Putamen (tissue), 1 donor: ENCODE data around the gene SYNJ2.
"Not testable (repeated sequence)": the region's sequence is repeated elsewhere in the genome, so short reads cannot be mapped to it uniquely, and the experiment has no call there.

ENCODE experiments used
- DNase-seq: peaks from one replicate; pipeline ENCODE4 v3.0.0-alpha.2; 2016; ENCODE audit warnings: low spot score

SYNJ2 gene

DNA sequence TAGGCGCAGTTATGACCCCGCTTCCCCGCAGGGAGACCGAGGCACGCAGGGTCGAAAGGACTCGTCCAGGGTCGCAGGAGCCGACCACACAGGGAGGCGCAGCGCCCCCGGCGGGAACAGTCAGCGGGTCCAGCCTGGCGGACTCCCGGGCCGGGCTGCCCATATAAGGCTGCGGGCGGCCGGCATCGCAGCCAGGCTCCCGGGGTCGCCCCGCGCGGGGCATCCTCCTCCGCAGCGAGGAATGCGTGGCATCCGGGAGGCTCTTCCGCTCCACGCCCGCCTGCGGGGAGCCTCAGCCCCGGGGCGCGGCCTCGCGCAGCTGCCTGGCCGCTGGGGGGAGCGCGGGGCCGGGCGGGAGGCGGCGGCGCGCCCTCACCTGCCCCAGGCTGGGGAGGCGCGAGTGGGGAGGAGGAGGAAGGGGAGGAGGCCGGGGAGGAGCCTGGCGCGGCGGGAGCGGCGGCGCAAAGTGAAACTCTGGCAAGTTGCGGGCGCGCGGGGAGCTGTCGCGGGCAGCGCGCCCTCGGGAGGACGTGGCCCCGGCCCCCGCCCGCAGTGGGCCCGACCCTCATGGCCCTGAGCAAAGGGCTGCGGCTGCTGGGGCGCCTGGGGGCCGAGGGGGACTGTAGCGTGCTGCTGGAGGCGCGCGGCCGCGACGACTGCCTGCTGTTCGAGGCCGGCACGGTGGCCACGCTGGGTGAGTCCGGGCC, at the start of gene SYNJ2:
Gene SYNJ2, plus strand, starts transcription at position 469 of the 707 bp plus-strand sequence. Its CDS starts 99 bp downstream, at position 568.
- DNase-seq = no peak

DNA sequence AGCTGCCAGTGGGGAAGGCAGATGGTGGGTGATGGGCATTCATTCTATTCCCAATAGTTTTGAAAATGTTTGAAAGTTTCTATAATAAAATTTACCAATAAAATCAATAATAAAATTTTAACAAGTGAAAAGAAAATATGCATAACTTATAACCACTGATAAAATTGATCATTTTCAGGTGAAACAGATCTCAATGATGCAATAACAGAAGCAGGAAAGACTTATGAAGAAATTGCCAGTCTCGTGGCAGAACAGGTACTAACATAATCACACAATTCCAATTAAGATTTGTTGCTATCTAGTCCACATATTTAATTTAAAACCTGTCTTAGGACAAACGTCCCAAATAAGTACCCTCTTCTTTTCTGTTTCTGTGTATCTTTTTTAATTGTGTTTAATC, 45.9 kb upstream of the SYNJ2 start:
- DNase-seq = no peak

DNA sequence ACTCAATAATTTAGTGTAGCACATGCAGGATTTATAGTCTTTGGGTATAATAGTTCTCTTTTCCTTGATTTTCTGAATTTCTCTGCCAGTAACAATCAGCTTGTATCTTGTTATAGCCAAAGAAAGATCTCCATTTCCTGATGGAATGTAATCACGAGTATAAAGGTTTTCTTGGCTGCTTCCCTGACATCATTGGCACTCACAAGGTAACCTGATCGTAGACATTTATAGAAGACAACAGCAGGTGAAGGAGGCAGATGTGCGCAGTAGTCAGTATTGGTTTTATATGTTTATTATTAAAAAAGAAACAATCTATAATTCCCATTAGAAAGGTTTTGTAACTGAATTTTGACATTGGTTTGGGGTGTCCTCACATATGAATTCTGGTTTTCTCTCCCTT, 44.3 kb upstream of the SYNJ2 start:
- no peak for DNase-seq

GRCh38 chr6:157937916-157938315, 43.7 kb upstream of the SYNJ2 start:
- no peak for DNase-seq

DNA sequence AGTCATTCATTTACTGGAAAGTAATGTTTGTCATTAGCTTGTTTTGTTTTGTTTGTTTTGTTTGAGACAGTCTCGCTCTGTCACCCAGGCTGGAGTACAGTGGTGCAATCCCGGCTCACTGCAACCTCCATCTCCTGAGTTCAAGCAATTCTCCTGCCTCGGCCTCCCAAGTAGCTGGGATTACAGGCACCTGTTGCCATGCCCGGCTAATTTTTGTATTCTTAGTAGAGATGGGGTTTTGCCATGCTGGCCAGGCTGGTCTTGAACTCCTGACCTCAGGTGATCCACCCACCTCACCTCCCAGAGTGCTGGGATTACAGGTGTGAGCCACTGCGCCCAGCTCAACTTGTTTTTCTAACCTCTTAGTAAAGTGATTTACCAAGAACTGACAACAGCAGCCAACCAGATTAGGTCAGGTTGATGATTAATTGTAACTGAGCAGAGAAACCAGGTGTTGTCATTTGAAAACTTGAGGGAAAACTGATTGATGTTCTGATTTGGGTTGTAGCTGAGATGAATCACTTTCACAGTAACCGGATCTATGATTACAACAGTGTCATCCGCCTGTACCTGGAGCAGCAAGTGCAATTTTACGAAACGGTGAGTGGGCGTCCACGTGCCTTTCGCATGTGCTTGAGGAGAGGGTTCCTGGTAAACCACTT, 41.2 kb upstream of the SYNJ2 start:
- not testable (repeated sequence) for DNase-seq

DNA sequence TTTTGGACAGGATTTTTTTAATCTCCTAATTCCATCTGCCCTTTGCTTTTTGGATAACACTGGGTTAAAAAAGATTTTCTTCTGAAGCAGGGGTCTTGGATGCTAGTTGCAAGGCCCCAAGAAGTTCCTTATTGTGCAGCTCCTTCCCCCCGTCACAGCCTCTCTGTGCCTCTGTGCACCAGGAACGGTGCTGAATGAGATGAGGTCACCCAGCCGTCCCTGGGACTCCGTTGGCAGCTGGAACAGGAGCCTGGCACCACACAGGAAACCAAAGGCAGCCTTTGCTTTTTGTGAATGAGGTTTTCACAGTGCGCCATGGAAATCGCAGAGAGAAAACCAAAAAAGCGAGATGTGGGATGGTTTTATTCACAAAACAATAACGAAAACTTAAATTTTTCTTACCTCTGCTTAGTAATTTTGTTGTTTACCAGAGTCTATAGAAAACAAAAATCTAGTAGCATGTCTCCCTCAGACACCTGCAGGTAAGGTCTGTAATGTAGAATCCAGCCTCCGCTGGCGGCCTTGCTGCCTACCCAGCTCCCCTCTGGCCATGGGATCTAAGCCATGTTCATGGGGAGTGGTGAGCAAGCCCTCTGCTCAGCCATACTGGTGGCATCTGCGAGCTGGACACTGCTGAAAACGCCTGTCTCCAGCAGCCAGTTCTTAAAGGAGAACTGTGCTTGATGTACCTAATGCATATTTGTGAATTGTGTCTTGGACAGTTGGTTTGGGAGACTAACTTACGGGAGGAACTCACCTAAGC, 40.4 kb upstream of the SYNJ2 start:
- peak; percentile 91 for DNase-seq

- no peak for DNase-seq
Measured at GRCh38 chr6:157942351-157942750, 39.3 kb upstream of the SYNJ2 start.

GRCh38 chr6:157943249-157943963, 38.3 kb upstream of the SYNJ2 start:
- DNase-seq = no peak

DNA sequence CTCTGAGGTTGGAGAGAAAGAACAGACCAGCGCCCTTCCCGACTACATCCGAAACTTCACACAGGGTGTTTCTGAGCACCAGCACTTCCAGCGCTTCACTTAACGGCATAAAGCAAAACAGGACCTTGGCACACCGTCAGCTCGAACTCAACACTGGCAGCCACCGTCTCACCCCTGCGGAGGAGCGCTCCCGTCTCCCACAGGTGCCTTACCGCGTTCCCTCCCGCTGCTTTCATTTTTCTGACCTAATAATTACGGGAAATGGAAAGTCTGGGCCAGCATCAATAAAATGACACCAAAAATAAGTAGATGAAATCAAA, 37.7 kb upstream of the SYNJ2 start:
- no peak for DNase-seq

- DNase-seq = no peak
Measured at GRCh38 chr6:157944983-157945931, 36.4 kb upstream of the SYNJ2 start.

DNA sequence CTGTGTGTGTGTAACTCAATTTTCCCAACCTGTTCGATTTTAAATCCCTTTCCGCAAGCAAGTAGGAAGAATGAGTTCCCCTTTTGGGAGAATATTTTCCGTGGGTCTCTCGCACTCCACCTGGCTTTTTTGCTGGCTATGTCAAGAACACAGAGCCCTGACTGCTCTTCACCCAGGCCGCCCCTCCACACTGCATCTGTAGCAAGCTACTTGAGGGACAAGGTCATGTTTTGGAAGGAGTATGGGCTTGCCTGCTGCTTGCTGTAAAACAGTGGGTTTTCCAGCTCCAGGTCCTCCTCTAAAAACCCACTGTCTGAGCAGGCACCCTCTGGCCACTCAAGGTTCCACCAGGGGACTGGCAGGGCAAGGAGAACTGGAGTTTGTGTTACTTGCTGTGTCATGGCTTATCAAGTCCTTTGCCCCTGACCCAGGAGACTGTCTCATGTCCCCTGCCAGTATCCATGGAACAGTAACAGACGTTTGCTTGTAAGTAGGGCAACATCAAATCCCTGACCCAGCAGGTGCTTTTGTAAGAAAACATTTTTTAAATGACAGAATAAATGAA, 35.5 kb upstream of the SYNJ2 start:
- DNase-seq = no peak

DNA sequence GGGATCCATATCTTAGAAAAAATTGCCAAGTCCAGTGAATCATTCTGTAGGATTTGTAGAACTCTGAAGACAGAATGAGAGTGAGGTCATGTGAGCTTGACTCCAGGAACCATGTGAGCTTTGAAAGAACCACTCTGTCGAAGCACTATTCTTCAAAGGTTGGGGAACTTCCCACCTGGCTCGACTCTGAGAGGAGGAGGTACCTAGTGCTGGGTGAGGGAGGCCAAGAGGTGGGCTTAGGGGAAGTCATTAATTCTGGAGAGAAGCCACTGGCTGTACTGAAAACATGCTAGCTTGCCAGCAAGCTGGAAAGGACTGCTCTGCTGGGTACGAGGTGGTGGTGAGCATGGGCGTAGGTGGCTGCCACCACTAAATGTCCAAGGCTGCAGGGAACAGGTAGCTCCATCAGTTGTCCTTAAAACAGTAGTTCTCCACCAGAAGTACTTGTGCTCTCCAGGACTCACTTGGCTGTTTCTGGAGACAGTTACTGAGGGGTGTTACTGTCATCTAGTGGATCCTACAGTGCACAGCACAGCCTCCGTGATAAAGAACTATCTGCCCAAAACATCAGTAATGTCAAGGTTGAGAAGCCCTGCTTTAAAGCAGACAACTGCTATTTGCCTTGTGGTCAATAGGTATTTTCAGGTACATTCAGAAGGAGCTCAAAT, 34.7 kb upstream of the SYNJ2 start:
- peak; percentile 74 for DNase-seq

DNA sequence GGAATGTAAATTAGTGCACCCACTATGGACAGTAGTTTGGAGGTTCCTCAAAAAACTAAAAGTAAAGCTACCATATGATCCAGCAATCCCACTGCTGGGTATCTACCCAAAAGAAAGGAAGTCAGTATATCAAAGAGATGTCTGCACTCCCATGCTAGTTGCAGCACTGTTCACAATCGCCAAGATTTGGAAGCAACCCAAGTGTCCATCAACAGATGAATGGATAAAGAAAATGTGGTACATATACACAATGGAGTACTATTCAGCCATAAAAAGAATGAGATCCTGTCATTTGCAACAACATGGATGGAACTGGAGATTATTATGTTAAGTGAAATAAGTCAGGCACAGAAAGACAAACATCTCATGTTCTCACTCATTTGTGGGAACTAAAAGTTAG, 30.8 kb upstream of the SYNJ2 start:
- DNase-seq = not testable (repeated sequence)

DNA sequence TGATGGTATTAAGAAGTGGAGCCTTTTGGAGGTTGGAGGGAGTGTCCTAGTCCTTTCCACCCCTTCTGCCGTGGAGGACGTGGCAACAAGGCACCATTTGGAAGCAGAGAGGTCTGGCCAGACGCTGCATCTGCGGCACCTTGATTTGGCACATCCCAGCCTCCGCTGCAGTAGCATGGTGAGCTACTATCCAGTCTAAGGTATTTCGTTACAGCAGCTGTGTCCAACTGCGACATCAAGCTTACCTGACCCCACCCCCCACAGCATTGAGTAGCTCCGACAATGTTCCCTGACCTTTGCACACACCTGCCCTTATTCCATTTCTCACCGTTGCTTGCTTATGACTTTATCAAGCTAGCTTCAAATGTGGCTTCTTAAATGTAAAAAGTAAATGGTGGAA, 29.8 kb upstream of the SYNJ2 start:
- DNase-seq = no peak

- no peak for DNase-seq
Measured at GRCh38 chr6:157952861-157953351, 28.8 kb upstream of the SYNJ2 start.

GRCh38 chr6:157953580-157954091, 28.0 kb upstream of the SYNJ2 start:
- DNase-seq = no peak

GRCh38 chr6:157954150-157955117, 27.2 kb upstream of the SYNJ2 start:
- DNase-seq = no peak

DNA sequence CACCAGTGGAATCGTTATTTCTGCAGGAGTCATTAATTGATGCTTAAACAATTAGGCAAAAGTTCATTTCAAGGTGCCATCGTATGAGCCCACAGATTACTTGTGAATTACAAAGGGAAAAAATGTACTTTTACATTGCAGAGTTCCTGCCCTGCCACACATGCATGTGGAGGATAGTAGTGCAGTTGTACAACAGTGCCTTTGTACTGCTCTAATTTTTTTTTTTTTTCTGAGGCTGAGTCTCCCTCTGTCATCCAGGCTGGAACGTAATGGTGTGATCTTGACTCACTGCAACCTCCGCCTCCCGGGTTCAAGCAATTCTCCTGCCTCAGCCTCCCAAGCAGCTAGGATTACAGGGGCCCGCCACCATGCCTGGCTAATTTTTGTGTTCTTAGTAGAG, 26.0 kb upstream of the SYNJ2 start:
- DNase-seq = no peak
